Colonic mucosa (tissue), 4 donors: ENCODE results near the gene SIGLEC14. TPM values are rescaled to one million over a fixed set of nuclear protein-coding genes. Genes with fewer than 3 reads are reported as not detected.

Experiments used
- DNase-seq: peaks from one replicate; pipeline ENCODE4 v3.0.0-alpha.2; 2020
- H3K27ac ChIP-seq: fragments of 200-600 bp; one replicate; pipeline ENCODE4 v1.8.0; 2021
- H3K27me3 ChIP-seq: fragments of 200-600 bp; one replicate; pipeline ENCODE4 v1.8.0; 2021
- H3K36me3 ChIP-seq: fragments of 200-600 bp; one replicate; pipeline ENCODE4 v1.8.0; 2021
- H3K4me1 ChIP-seq: fragments of 200-600 bp; one replicate; pipeline ENCODE4 v1.8.0; 2021; ENCODE audit warnings: mild to moderate bottlenecking
- H3K4me3 ChIP-seq: fragments of 200-600 bp; one replicate; pipeline ENCODE4 v1.8.0; 2021
- H3K9ac ChIP-seq, 2 donors: one replicate each; pipeline ENCODE4 v1.7.0; 2013; ENCODE audit warnings: control low read depth in 2 of 2, low read depth in 2 of 2, low read length in 2 of 2
- H3K9me3 ChIP-seq: fragments of 200-600 bp; one replicate; pipeline ENCODE4 v1.8.0; 2021
- intact Hi-C: fragments of 100-400 bp; cut with DNase I; formaldehyde crosslinking; loops from one replicate; pipeline ENCODE4 v1.14.1; 2022
- microRNA-seq: library from miRNA; unstranded; fragments of <30 nt; microRNA quantifications from one replicate; pipeline ENCODE4, GENCODE V29; 2019
- total RNA-seq, 2 donors: library from RNA; stranded (reverse); fragmentation: NEBNext Ultra II Directional in 1 of 2; extraction: Animal tissue kit (Norgen Biotek cat#: 25700) in 1 of 2; gene quantifications; one replicate each; pipeline ENCODE4 v1.2.1, GENCODE V29; 2021
- TF ChIP-seq, protein P1 (sequence below): fragments of 200-600 bp; IDR thresholded peaks from one replicate; pipeline ENCODE4 v1.8.0; 2022; ENCODE audit warnings: antibody characterized with exemption, mild to moderate bottlenecking
- donor health status: healthy.
- donor health status: DM: no; HTN: no; CAD: no.
- donor health status: DM: no; HTN: no; CAD: no.

The SIGLEC14 gene
- total RNA-seq, 2 donors from 2014 or later = 1.1 to 1.5 TPM

DNA sequence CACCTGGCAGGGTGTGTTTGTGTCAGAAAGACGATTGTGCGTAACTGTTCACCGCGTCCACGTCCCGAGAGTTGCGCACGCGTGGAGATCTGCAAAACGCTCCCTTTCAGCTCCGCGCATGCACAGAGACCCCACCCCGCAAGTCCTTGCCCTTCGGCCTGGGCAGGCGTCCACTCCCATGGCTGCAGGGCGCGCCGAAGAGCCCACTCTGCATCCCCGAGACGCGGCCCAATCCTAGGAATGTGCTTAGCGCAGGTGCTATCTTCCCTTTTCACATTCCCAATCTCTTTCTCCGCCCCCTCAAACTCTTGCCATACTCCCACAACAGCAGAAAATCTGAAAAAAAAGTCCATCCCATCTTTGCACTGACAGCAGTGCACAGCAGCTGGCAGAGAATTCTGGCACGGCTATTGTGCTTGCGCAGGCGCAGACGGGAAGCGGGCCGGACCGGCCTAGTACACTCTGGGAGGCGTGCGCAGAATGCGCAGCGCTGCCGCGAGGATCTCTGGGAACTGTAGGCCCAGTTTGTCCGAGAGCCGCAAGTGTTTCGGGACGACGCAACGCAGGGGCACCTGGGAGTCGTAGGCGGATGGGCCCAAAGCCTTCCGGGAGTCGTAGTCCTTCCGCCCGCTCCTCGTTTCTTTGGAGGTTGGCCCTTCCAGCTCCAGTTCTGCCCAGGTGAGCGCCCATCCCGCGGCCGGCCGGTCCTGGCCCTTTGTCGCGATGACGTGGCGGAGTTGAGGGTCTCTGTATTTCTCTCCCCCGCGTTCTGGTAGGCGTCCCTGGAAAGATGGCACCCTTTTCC is 52.5 kb downstream of the SIGLEC14 start:
- H3K4me1 ChIP-seq = no peaks in the 10 kb centered on the region
- intact Hi-C loops = no loop called here

DNA sequence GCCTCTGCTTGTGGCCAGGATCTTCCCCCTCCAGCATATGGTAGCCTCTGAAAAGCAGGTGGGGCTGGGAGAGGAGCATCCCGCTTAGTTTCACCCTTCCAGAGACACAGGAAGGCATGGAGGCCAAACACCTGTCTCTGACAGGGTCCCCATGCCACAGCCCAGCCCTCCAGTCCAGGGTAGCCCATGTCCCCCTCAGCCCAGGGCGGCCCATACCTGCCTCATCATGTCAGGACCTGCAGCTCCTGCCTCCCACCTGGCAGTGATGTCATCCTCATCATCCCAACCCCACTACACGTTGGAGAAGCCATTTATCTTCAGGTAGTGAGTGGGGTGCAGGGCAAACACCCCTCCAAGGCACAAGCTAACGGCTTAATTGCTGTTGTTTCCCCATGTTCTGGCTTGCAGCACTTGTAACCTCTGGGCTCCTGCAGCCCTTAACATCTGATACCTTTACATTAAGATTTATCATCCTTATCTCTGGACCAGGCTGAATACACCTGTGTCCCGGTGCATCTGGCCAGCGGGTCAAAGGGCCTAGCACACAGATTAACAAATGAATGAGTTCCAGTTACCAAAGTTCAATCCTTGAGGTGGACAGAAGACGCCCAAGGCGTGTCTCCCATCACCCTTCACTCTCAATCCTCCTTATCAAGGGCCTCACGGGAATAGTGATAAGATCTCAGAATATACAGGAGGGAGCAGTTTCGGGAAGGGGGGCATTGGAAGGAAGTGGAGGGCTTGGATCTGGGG is 53.3 kb downstream of the SIGLEC14 start:
- H3K27me3 ChIP-seq = no peaks in the 10 kb centered on the region
- H3K4me3 ChIP-seq = peak overlapping the region; percentile 75
- TF ChIP-seq, protein P1, sequence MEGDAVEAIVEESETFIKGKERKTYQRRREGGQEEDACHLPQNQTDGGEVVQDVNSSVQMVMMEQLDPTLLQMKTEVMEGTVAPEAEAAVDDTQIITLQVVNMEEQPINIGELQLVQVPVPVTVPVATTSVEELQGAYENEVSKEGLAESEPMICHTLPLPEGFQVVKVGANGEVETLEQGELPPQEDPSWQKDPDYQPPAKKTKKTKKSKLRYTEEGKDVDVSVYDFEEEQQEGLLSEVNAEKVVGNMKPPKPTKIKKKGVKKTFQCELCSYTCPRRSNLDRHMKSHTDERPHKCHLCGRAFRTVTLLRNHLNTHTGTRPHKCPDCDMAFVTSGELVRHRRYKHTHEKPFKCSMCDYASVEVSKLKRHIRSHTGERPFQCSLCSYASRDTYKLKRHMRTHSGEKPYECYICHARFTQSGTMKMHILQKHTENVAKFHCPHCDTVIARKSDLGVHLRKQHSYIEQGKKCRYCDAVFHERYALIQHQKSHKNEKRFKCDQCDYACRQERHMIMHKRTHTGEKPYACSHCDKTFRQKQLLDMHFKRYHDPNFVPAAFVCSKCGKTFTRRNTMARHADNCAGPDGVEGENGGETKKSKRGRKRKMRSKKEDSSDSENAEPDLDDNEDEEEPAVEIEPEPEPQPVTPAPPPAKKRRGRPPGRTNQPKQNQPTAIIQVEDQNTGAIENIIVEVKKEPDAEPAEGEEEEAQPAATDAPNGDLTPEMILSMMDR = no peak
- H3K36me3 ChIP-seq = no peaks in the 10 kb centered on the region
- H3K27ac ChIP-seq = no peak overlapping the region
- DNase-seq = no peak
- intact Hi-C loops = no loop called here
- no peaks in the 10 kb centered on the region for H3K9me3 ChIP-seq
- H3K9ac ChIP-seq = peak overlapping the region; percentile 72
- H3K4me1 ChIP-seq = no peaks in the 10 kb centered on the region

More for the DNA sequence above, 52.5 kb downstream of the SIGLEC14 start:
- Histone ChIP-seq H3K9ac (peak overlapping the region; percentile 72), H3K27me3 (no peaks in the 10 kb centered on the region), H3K9me3 (no peaks in the 10 kb centered on the region), H3K4me3 (peak overlapping the region; percentile 75), H3K27ac (no peak overlapping the region), H3K36me3 (no peaks in the 10 kb centered on the region)
- TF ChIP-seq, protein P1 = no peak
- DNase-seq = peak; percentile 99

Small RNAs within 50 kb of the gene (microRNA-seq; reads per million reads assigned to microRNA genes)
- 6,453 reads per million, percentile 92 among the genes with 10 or more reads in this experiment for gene MIR125A
- gene MIR99B = 3,631 reads per million, percentile 88 among the genes with 10 or more reads in this experiment
- gene MIRLET7E = 13,566 reads per million, percentile 94 among the genes with 10 or more reads in this experiment

Other genes starting within 250 kb of the SIGLEC14 start
- gene SIGLEC10, start 229.2 kb downstream of the SIGLEC14 start, total RNA-seq = 1 to 10 TPM; 1.4 to 2.7 TPM
- gene SIGLEC8, start 188.4 kb downstream of the SIGLEC14 start, total RNA-seq = under 1 TPM; 0.32 to 0.94 TPM
- gene CEACAM18, start 168.3 kb downstream of the SIGLEC14 start, total RNA-seq = not detected
- gene SIGLEC12, start 145.0 kb downstream of the SIGLEC14 start, total RNA-seq = under 1 TPM; 0.15 to 0.35 TPM
- 1 to 10 TPM in 1 of 2 donors, under 1 TPM in 1; 0.98 to 1.9 TPM for gene SIGLEC6, start 115.2 kb downstream of the SIGLEC14 start, total RNA-seq
- 1 to 10 TPM; 5.7 to 8.1 TPM for gene ZNF175, start 75.5 kb downstream of the SIGLEC14 start, total RNA-seq
- not detected for gene SIGLEC5, start 16.4 kb downstream of the SIGLEC14 start, total RNA-seq
- 1 to 10 TPM; 3.0 to 4.3 TPM for gene SPACA6, start 46.5 kb upstream of the SIGLEC14 start, total RNA-seq
- under 1 TPM in 1 of 2 donors, not detected in 1; 0.40 TPM for gene HAS1, start 77.2 kb upstream of the SIGLEC14 start, total RNA-seq
- gene FPR1, start 105.1 kb upstream of the SIGLEC14 start, total RNA-seq = 1 to 10 TPM in 1 of 2 donors, under 1 TPM in 1; 0.69 to 2.5 TPM
- 1 to 10 TPM in 1 of 2 donors, under 1 TPM in 1; 0.47 to 1.1 TPM for gene FPR2, start 114.4 kb upstream of the SIGLEC14 start, total RNA-seq
- gene FPR3, start 148.3 kb upstream of the SIGLEC14 start, total RNA-seq = 1 to 10 TPM; 1.3 to 7.1 TPM
- gene ZNF577, start 241.1 kb upstream of the SIGLEC14 start, total RNA-seq = 1 to 10 TPM; 5.5 to 7.4 TPM